ENCODE measurements around the gene ZC3H13.
A peak's percentile ranks its signal among the peaks of the same experiment; 100 is the strongest.

The ZC3H13 gene

DNA sequence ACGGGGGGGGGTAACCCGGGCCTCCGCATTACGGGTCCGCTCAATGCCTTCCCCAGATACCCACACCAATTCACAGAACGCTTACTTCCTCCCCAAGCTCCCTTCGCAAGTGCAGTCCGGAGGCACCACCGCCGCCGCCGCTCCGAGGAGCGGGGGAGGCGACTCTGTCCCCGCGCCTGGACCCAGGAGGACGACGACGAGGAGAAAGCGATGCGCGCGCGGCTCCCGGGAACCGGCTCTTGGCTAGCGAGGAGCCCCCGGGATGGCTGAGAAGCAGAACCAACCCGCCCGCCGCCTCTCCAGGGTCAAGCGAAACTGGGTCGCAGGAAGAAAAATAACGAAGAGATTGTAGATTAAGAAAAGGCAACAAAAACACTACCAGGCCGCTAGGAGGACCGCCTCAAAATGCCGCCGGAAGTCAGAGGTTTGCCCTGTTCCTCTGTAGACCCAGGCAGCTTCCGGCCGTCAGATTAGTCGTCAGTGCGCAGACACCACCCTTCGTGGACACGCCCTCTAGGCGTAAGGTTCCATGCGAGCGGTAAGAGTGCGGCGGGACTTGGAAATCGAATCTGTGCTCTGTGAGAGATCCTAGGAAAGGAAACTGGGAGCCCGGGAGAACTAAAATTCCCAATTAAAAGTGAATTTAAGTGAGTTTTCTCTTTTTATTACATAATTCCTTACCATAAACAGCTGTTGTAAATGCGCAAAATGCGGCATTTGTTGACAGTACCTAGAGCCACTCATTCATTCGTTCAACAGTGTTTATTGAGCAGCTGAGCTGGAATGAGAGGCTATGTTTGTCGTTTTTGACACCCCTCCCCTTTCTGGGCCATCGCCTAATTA, at the start of gene ZC3H13:
Gene ZC3H13, minus strand, starts transcription at position 428 of the 843 bp plus-strand sequence. CDS start 7,239 bp downstream, outside the sequence.
- peak; percentile 93 for DNase-seq

DNA sequence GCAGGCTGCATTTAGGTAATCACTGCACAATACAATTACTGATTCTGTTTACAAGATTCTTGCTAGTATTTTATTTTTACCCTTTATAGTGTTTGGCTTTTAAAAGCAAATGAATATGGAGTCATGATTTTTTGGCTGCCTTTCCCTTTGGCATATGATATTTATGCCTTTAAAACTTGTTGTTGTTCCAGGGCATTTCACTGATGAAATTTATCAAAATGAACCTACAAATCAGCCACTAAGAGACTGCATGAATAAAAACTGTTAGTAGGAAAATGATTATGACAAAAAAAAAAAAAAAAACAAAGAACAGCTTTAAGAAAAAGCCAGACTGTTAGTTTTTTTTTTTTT, 49.7 kb upstream of the ZC3H13 start:
- no peak for DNase-seq

- DNase-seq: no peak
Measured at GRCh38 chr13:46101484-46102254, 49.1 kb upstream of the ZC3H13 start.

DNA sequence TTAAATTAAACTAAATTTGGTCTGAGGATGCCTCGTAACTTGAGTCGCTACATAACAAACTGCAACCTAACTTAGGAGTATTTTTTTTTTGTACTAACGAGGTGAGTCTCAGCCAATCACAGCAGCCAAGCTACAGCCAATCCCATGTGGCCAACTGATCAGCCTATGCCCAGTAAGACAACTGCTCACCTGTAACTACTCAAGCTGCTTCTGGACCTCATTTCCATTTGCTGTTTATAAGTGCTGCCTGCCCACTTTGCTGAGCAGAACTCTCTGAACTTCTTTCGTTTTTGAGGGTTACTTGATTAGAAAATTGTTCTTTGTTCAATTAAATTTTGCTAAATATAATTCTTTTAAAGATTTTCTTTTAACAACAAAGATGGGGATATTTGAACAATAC, 48.5 kb upstream of the ZC3H13 start:
- no peak for DNase-seq

DNA sequence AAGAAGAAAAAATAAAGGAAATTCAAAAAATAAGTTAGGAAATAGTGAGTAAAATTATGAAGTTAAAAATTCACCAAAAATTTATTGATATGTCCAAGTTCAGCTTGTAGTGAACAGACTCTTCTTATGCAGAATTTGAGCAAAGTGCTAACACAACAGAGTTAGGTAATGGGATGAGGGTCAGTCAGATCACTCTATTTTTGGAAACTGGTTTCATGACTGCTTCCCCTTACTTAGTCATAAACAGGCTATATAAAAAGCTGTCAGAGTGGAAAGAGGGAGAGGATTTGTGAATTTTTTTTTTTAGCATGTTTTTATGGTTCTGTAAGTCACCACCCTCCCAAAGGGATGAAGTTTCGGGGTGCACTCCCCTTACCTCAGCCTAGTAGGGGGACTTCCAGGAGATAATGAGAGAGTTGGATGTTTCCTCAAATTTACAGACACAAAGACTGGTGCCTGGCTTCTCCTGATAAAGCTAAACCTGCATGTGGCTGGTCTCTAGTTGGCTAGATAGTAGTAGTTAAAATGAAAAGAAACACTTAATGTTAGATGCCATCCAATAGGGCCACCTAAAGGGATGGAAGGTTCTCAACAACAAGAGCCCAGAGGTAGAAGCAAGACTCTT, 47.8 kb upstream of the ZC3H13 start:
- DNase-seq: no peak

GRCh38 chr13:46097663-46098062, 45.1 kb upstream of the ZC3H13 start:
- DNase-seq: no peak

GRCh38 chr13:46097015-46097414, 44.5 kb upstream of the ZC3H13 start:
- no peak for DNase-seq

DNA sequence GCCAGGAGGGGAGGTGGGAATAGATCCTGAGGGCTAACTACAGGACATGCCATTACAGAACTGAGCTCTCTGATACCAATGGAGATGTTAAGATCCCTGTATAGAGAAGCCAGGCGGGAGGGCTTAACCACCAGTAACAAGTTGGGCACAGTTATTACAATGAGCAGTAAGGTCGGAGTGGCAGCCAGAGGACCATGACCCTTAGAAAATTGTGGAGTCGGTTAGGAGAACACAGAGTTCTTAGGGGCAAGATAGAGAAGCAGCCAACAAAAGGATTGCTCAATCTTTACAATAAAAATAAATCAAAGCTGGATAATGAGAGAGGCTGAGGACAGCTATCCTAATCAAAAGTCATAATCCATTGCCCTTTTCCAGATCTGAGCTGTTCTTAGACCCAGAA, 41.9 kb upstream of the ZC3H13 start:
- DNase-seq: no peak

DNA sequence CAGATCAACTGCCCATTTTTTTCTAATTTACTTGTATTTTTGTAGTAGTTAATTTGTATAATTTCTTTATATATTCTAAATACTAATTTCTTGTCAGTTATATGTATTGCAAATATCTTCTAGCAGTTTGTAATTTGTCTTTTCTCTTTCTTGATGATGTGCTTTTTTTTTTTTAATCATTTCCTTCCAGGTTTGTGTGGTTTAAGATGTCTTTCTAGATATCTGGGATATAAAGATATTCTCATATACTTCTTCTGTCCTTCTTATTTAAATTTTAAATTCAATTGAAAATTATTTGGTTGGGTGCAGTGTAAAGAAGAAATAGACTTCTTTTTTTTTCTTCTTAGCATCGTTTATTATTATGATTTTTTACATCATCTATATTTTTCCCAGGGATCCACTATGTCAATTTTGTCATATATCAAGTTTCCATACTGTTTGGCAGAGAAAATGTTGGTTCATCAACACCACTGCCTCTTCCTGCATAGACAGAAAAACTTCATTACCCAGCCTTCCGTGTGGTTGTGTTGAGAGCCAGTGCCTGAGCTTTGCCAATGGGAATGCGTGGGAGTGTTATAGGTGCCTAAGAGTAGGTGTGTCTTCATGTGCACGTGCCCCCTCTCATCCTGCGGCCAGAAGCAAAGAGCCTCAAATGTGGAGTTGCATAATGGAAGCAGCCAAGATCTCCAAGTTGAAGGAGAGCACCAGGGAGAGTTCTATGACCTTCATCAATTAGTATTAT, 36.4 kb upstream of the ZC3H13 start:
- no peak for DNase-seq

- DNase-seq: no peak
Measured at GRCh38 chr13:46087481-46087880, 34.9 kb upstream of the ZC3H13 start.

DNA sequence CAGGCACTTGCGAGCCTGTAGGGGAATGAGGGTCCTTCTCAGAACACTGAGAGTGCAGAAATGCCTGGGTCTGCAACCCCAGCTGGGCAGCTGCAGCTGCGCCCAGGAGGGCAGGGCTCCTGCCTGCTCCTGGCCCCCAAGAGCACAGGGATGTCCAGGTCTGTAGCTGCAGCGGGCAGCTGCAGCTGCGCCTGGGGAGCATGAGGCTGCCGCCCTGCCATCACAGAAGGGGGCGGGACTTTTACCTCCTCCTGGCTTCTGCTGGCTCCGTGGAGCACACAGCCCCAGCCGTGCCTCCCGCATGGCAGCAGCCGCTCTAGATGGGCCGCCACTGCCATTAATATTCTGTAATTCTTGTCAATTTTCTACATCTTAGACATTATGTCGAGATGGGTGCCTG, 34.4 kb upstream of the ZC3H13 start:
- no peak for DNase-seq

DNA sequence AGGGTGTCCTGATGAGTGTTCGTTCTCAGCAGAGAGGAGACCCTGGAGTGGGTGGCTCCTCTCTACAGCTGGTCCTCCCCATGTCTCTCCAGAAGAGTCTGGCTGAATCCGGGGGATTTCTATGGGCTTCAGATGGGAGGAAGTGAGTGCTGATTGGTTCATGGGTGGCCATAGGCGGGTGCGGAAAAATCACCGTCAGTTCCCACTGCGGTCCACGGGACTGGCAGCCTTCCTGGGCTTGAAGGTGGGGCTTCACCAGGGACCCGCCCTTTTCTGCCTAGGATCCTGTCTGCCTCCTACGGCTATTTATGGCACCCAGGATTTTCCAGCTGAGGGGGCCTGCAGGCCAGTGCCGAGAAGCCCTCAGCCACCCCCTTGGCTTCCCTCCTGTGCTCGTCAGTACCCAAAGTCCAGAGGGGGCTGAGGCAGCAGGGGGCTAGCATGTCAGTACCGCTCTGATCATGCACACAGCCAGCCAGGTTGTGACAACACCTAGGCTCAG, 33.9 kb upstream of the ZC3H13 start:
- no peak for DNase-seq

GRCh38 chr13:46085737-46086136, 33.2 kb upstream of the ZC3H13 start:
- DNase-seq: no peak

DNA sequence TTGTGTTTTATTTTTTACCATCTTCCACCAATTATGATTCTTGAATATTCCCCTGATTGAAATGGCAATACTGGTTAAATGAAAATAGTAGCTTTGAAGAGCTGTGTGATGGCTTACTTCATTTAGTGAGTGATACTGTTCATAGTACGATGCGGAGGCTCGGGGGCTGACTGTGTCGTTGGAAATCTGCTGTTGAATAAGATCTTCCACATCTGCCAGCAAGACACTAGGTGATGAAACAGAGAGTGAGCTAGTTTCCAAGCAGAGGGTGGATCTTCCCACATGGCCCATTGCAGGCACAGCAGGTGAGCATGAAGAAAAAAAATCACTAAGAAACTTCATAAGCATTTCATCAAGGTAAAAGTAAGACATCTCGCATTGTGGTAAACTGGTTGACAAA, 29.8 kb upstream of the ZC3H13 start:
- DNase-seq: no peak

- DNase-seq: no peak
Measured at GRCh38 chr13:46079770-46080169, 27.2 kb upstream of the ZC3H13 start.

DNA sequence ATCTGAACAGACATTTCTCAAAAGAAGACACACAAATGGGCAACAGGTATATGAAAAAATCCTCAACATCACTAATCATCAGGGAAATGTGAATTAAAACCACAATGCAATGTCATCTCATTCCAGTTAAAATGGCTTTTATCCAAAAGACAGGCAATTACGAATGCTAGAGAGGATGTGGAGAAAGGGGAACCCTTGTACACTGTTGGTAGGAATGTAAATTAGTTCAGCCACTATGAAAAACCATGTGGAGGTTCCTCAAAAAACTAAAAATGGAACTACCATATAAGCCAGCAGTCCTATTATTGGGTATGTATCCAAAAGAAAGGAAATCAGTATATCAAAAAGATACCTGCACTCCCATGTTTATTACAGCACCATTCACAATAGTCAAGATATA, 24.7 kb upstream of the ZC3H13 start:
- no peak for DNase-seq

- no peak for DNase-seq
Measured at GRCh38 chr13:46076827-46077226, 24.3 kb upstream of the ZC3H13 start.

DNA sequence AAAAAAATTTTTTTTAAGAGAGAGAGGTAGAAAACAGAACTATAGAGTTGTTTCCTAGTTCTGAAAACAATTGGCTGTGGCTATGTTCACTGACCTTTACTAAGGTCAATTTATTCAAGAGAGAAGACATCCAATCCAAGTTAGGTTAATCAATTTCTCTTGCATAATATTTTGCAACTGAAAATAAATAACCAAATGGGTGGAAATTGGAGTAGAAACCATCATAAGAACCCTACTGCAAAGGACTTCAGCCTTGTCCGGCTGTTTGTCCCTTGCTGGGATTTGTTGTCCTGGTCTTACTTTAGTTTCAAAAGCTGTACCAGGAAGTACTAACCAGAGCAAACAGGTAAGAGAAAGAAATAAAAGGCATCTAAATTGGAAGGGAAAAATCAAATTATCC, 23.3 kb upstream of the ZC3H13 start:
- no peak for DNase-seq

DNA sequence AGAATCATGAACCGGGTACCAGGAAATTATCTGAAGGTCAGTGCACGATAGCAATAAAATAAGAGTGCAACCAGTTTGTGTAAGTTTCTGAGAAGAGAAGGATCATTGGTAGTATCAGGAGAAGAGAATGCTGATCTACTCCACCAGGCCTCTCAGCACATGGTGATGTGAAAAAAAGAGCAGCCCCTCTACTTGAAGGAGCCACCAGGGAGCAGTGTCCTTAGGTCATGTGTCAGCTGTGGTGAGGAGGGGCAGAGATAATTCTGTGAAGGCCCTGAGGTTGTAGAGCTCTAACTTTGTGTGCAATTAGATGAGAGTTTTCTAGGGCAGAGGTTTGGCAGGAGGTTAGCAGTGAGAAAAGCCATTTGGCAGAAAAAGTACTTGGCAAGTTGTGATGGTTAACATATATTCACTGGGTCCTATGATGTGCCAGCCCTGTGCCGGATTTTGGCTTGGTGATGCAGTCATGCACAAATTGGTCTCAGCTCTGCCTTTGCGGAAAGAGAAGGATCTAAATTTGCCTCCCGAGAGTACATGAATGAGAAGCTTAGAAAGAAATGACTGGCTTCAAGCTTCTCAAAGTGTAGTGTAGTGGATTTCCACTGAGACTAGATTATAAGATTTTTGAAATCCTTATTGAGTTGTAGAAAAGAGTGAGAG, 19.2 kb upstream of the ZC3H13 start:
- DNase-seq: no peak

DNA sequence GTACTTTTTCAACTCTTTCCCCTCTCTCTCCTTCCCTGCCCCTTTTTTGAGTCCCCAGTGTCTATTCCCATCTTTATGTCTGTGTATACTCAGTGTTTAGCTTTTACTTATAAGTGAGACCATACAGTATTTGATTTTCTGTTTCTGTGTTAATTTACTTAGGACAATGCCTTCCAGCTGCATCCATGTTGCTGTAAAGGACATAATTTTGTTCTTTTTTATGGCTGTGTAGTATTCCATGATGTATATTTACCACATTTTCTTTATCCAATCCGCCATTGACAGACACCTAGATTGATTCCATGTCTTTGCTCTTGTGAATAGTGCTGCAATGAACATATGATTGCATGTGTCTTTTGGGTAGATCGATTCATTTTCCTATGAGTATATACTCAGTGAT, 10.7 kb upstream of the ZC3H13 start:
- no peak for DNase-seq

DNA sequence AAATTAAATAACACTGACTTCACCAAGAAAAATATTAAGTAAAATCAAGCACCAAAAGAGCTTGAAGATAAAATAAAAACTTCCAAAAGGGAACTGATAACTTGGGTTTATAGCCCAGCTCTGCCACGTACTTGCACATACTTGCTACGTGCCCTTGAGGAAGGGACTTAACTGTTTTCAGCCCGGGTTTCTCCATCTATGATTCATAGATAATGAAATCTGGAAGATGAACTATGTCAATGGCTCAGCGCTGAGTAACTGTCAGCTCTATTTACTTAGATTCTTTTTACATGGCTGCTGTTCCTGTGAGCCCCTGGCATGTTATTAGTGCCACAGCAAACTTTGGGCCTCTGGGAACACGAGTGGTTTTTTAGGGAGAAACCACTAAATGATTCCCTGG, 9.6 kb upstream of the ZC3H13 start:
- DNase-seq: no peak

DNA sequence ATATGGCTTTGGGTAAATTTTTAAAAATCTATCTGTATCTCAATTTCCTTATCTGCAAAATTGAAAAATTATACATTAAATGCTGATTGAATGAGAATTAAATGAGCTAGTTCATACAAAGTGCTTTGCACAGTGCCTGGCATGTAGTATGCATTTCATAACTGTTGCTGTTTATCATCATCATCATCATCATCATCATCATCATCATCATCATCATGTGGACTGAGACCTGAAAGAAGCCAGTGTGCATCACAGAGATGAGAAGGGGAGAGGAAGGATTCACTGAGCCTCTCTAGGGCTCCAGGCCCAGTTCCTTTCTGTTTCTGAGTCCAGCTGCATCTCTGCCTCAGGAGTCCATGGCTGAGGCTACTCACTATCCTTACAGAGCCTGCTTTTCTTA, 6.9 kb upstream of the ZC3H13 start:
- no peak for DNase-seq

Measured in stimulated activated CD4-positive, alpha-beta T cell treated with anti-CD3 and anti-CD28 coated beads, Interleukin-1b, Interleukin-23, amount 100 ng/mL, for 48 hours (primary cell).